ENCODE data around the gene HNRNPL.

DNA sequence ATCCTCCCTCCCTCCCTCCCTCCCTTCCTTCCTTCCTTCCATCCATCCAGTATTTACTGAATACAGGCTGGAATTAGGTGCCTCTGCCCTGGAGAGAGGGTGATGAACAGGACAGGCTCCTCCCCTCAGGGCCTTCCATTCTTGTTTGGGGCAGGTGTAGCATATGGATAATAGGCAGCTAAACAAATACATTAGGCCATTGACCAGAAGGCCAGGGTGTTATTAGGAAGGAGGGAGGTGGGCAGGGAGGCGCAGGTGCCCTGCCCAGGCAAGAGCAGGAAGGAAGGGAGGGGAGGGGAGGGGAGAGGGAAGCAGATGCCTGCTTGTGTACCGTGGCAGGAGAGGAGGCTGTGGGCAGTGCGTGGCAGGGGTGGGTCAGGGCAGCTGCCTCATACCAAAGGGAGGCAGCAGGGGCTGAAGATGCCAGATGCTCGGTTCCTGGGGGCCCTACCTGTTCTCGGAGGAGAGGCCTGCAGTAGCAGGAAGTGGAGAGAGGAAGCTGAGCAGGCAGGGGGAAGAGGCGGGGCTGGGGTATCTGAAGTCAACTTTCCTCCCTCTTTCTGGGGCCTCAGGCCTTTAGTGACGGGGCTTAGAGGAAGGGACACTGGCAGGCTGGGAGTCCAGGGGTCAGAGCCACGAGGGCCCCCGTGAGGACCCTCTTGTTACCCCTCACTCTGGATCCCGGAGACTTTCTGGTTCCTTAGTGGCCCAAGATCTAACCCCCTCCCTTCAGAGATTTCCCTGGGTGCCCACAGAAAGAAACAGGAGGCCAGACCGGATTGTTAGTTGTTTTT, 28.2 kb upstream of the HNRNPL start, which contains the start of gene RINL:
- TF ChIP-seq CTCF (conservative IDR thresholded peaks at IDR 0.05) (no peak), ZFX (IDR thresholded peaks at IDR 0.05) (no peak)
